K562 (cell line): ENCODE data around the gene SERPINA12. TPM values are rescaled to one million over a fixed set of nuclear protein-coding genes. Genes with fewer than 3 reads are reported as not detected.

Experiments
- ATAC-seq: fragments of 200-7000 bp; cut with Tn5 transposase; 3 replicates; pipeline ENCODE4 v1.9.1; 2020; ENCODE audit warnings: moderate library complexity
- BruUV-seq: library from RNA; stranded (reverse); fragments of 400-500 nt; replicated peaks from 2 replicates; lab custom pipeline; 2021; lab: Mats Ljungman, UMichigan
- CTCF ChIA-PET: fragments of 300-600 bp; formaldehyde crosslinking; extraction: SDS; loops from one replicate; lab custom pipeline; 2021; ENCODE audit warnings: low intra/inter-chr PET ratio; lab: Yijun Ruan, JAX
- POLR2A ChIA-PET: fragments of 300-600, 350-650 bp; sonication (Branson Sonifier 250); formaldehyde crosslinking; extraction: SDS; loops from one replicate; lab custom pipeline; 2021; ENCODE audit warnings: antibody characterized with exemption, inconsistent platforms; lab: Yijun Ruan, JAX
- DNase-seq, 4 experiments: peaks; one replicate each; pipeline versions ENCODE4 v3.0.0 to v3.0.0-alpha.2; 2011 to 2018; ENCODE audit warnings: low spot score in 3 of 4, mixed read lengths in 3 of 4; ENCODE audit errors: extremely low read depth in 1 of 4
- FAIRE-seq: peaks from 2 replicates; lab custom pipeline; 2011; peaks lifted over from hg19 to GRCh38; lab: Jason Lieb, UNC
- H2AFZ ChIP-seq: 2 replicates; pipeline ENCODE4 v1.6.0; 2011; ENCODE audit warnings: low read depth, low read length, control low read depth, inconsistent platforms
- H3K27ac ChIP-seq: fragments of 200-600 bp; 3 replicates; pipeline ENCODE4 v1.8.0; 2011; ENCODE audit warnings: low read depth, mild to moderate bottlenecking, control low read depth, inconsistent platforms, low read length, moderate library complexity, mixed read lengths; ENCODE audit errors: extremely low read depth
- H3K27me3 ChIP-seq, 2 experiments: fragments of 300-600 bp in 1 of 2; 2 replicates in 1 of 2; 3 replicates in 1 of 2; pipeline versions ENCODE4 v1.6.0 to v1.8.0; 2011; ENCODE audit warnings: inconsistent platforms in 2 of 2, low read length in 2 of 2, mild to moderate bottlenecking in 1 of 2, mixed read lengths in 1 of 2, moderate library complexity in 1 of 2; ENCODE audit not compliant: control insufficient read depth in 2 of 2, insufficient read depth in 2 of 2
- H3K36me3 ChIP-seq: fragments of 300-600 bp; 3 replicates; pipeline ENCODE4 v1.8.0; 2011; ENCODE audit warnings: mild to moderate bottlenecking, low read length, inconsistent platforms; ENCODE audit not compliant: control insufficient read depth, insufficient read depth
- H3K4me1 ChIP-seq, 2 experiments: fragments of 200-600 bp in 1 of 2; replicated peaks in 1 of 2; 2 replicates in 1 of 2; 3 replicates in 1 of 2; pipeline versions ENCODE4 v1.5.1 to v1.8.0; 2011; ENCODE audit warnings: inconsistent platforms in 2 of 2, low read length in 2 of 2, mild to moderate bottlenecking in 1 of 2, mixed read lengths in 1 of 2, moderate library complexity in 1 of 2; ENCODE audit not compliant: control insufficient read depth in 2 of 2, insufficient read depth in 2 of 2
- H3K4me2 ChIP-seq: 2 replicates; pipeline ENCODE4 v1.6.1; 2011; ENCODE audit warnings: low read length, control low read depth, inconsistent platforms, mixed read lengths; ENCODE audit not compliant: insufficient read depth
- H3K4me3 ChIP-seq: fragments of 200-600 bp; sonication (generic), shearing (Covaris generic); 2 replicates; pipeline ENCODE4 v1.5.1; 2016; ENCODE audit warnings: control low read depth, inconsistent platforms
- H3K79me2 ChIP-seq: fragments of 200-600 bp; 3 replicates; pipeline ENCODE4 v1.8.0; 2011; ENCODE audit warnings: low read length, inconsistent platforms; ENCODE audit not compliant: control insufficient read depth, insufficient read depth
- H3K9ac ChIP-seq, 2 experiments: 2 replicates each; pipeline versions ENCODE4 v1.6.0 to v1.6.1; 2011; ENCODE audit warnings: low read depth in 2 of 2, low read length in 2 of 2, control low read depth in 1 of 2, inconsistent platforms in 1 of 2, mild to moderate bottlenecking in 1 of 2, mixed read lengths in 1 of 2; ENCODE audit not compliant: insufficient read depth in 1 of 2
- H3K9me1 ChIP-seq: one replicate; pipeline ENCODE4 v1.6.0; 2011; ENCODE audit warnings: inconsistent platforms, mild to moderate bottlenecking, low read length, moderate library complexity; ENCODE audit not compliant: control insufficient read depth, insufficient read depth
- H3K9me3 ChIP-seq: replicated peaks from 2 replicates; pipeline ENCODE4 v1.5.1; 2011; ENCODE audit warnings: low read depth, low read length, inconsistent platforms; ENCODE audit not compliant: control insufficient read depth, insufficient read depth
- H4K20me1 ChIP-seq: replicated peaks from 2 replicates; pipeline ENCODE4 v1.6.1; 2011; ENCODE audit warnings: low read length, inconsistent platforms, mixed read lengths; ENCODE audit not compliant: control insufficient read depth, insufficient read depth
- HNRNPLL ChIP-seq: fragments of 200-400 bp; formaldehyde crosslinking; IDR thresholded peaks from 2 replicates; pipeline ENCODE4 v1.6.1; 2017; ENCODE audit warnings: low read length, low read depth, mild to moderate bottlenecking; ENCODE audit not compliant: poor library complexity, severe bottlenecking
- NONO ChIP-seq, 2 experiments: fragments of 200-400 bp in 1 of 2; fragments of 450-650 bp in 1 of 2; formaldehyde crosslinking in 1 of 2; IDR thresholded peaks; 2 replicates each; pipeline ENCODE4 v1.6.1; 2017; ENCODE audit warnings: low read depth in 2 of 2, mild to moderate bottlenecking in 2 of 2, moderate library complexity in 2 of 2, low read length in 1 of 2
- POLR3G ChIP-seq: IDR thresholded peaks from 2 replicates; pipeline ENCODE4 v1.6.1; 2011; ENCODE audit not compliant: insufficient read length, insufficient replicate concordance; ENCODE audit errors: extremely low read depth
- TFAP4 ChIP-seq: sonication (generic); formaldehyde crosslinking; IDR thresholded peaks from 2 replicates; pipeline ENCODE4 v1.8.0; 2022; ENCODE audit warnings: missing genetic modification reagents, mild to moderate bottlenecking, moderate library complexity, borderline replicate concordance
- ZBTB8A ChIP-seq: fragments of 450-650 bp; IDR thresholded peaks from 2 replicates; pipeline ENCODE4 v1.6.1; 2018; ENCODE audit warnings: mild to moderate bottlenecking, moderate library complexity; ENCODE audit not compliant: partially characterized antibody
- WGBS: fragments of 100-300 bp; shearing (Covaris generic); methylation state at CpG from one replicate; pipeline ENCODE4 v1.1.6; 2016; ENCODE audit warnings: low coverage, mixed read lengths; ENCODE audit not compliant: insufficient coverage; ENCODE audit errors: missing lambda C conversion rate; 5-methylcytosine and 5-hydroxymethylcytosine counted together
- in situ Hi-C: fragments of 300-500 bp; cut with MboI; formaldehyde crosslinking; loops from 4 replicates; pipeline ENCODE4 v1.15.0; 2018; ENCODE audit warnings: inconsistent platforms, mixed read lengths
- intact Hi-C: fragments of 100-400 bp; cut with micrococcal nuclease; formaldehyde crosslinking; loops from 2 replicates; pipeline ENCODE4 v1.14.2; 2022
- polyA plus RNA-seq, 8 experiments: library from polyadenylated mRNA; depleted of rRNA in 4 of 8; stranded (reverse) in 5 of 8; unstranded in 3 of 8; fragments of >200 nt; fragmentation: Nextera tagmentation in 2 of 8; fragmentation: Illumina TruSeq in 1 of 8; extraction: Ambion mirVana in 2 of 8; extraction: Trizol in 1 of 8; gene quantifications; 2 replicates each; pipeline versions ENCODE4 v1.2.1 to v1.2.3, GENCODE V29; 2011 to 2014; ENCODE audit warnings: inconsistent platforms in 1 of 8, missing spikeins in 1 of 8
- total RNA-seq, 7 experiments: library from RNA; depleted of rRNA in 6 of 7; stranded (reverse); fragments of >200 nt in 6 of 7; fragmentation: Illumina TruSeq in 2 of 7; extraction: Trizol in 2 of 7; gene quantifications; 2 replicates each; pipeline versions ENCODE4 v1.2.1 to v1.2.3, GENCODE V29; 2011 to 2021; ENCODE audit warnings: low replicate concordance in 1 of 7
- TF ChIP-seq, protein P1 (sequence below): sonication (generic); formaldehyde crosslinking; IDR thresholded peaks from 2 replicates; pipeline ENCODE4 v1.9.0; 2022; ENCODE audit warnings: mild to moderate bottlenecking, missing genetic modification reagents

The SERPINA12 gene
- total and polyA plus RNA-seq, 9 of the 15 experiments (the other 6 are each of a cell fraction or from before 2014, with no cell fraction given): not detected

- intact Hi-C loops: no loop called here
- Histone ChIP-seq H4K20me1 (no peaks in the 10 kb centered on the region), H3K36me3 (no peaks in the 10 kb centered on the region), H3K4me2 (no peak overlapping the region), H3K9ac (no peak overlapping the region), H3K4me3 (no peak overlapping the region), H3K79me2 (no peaks in the 10 kb centered on the region), H3K9me1 (no peaks in the 10 kb centered on the region), H3K27ac (no peak overlapping the region), H3K27me3 (peaks cover 0 to 6% of the 10 kb centered on the region in 2 experiments; a peak in 2 of 5 replicates), H2AFZ (no peak overlapping the region), H3K4me1 (no peaks in the 10 kb centered on the region), H3K9me3 (no peaks in the 10 kb centered on the region)
- ATAC-seq (no peak), DNase-seq (no peak), FAIRE-seq (no peak)
- ChIA-PET POLR2A (no interaction called here), CTCF (no interaction called here)
- TF ChIP-seq POLR3G (no peak), NONO (IDR thresholded peaks at IDR 0.05; ENCODE audit: low read depth in 2 of 2, low read length in 1 of 2) (no peak), HNRNPLL (no peak), ZBTB8A (no peak), TFAP4 (CRISPR knock-in tag) (no peak)
- TF ChIP-seq, protein P1, sequence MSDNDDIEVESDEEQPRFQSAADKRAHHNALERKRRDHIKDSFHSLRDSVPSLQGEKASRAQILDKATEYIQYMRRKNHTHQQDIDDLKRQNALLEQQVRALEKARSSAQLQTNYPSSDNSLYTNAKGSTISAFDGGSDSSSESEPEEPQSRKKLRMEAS (CRISPR knock-in tag): no peak
- in situ Hi-C loops: no loop called here
- no TSS peak for BruUV-seq
- WGBS: 0% methylated on average over 7 of the region's 7 CpGs
Measured at GRCh38 chr14:94544726-94545125, 35.5 kb upstream of the SERPINA12 start.
